ENCODE results near the gene EIF5B. TPM values are rescaled to one million over a fixed set of nuclear protein-coding genes. Genes with fewer than 3 reads are reported as not detected.
A peak's percentile ranks its signal among the peaks of the same experiment; 100 is the strongest.

Gene EIF5B
- total RNA-seq, 4 donors from 2014 or later = 33.0 to 71.3 (median 50.7) TPM

- H3K27me3 ChIP-seq = no peaks in the 10 kb centered on the region
- H3K4me1 ChIP-seq = no peaks in the 10 kb centered on the region
- peaks cover 0 to 33% of the 10 kb centered on the region in 2 donors for H3K36me3 ChIP-seq
- no peak for ATAC-seq
- H3K9me3 ChIP-seq = no peaks in the 10 kb centered on the region
- in situ Hi-C loops (cut with MboI; ENCODE audit: low sequenced_read_pairs in 4 of 4) = no loop called here
- no peak for DNase-seq
- H3K27ac ChIP-seq = no peak overlapping the region
- TF ChIP-seq POLR2A (IDR thresholded peaks at IDR 0.05) (no peak), CTCF (IDR thresholded peaks at IDR 0.05 in 4 of 5, conservative IDR thresholded peaks at IDR 0.05 in 1 of 5) (no peak)
- intact Hi-C loops (cut with DNase I; ENCODE audit: low total_unique reads) = no loop called here
- H3K4me3 ChIP-seq = no peak overlapping the region
These were observed 96.2 kb downstream of the EIF5B start for GRCh38 chr2:99433340-99433739.

GRCh38 chr2:99436874-99437273 lies 99.7 kb downstream of the EIF5B start:
- Histone ChIP-seq H3K4me1 (no peaks in the 10 kb centered on the region), H3K27ac (no peak overlapping the region), H3K9me3 (no peaks in the 10 kb centered on the region), H3K27me3 (no peaks in the 10 kb centered on the region), H3K4me3 (no peak overlapping the region), H3K36me3 (peaks cover 0 to 33% of the 10 kb centered on the region in 2 donors)
- TF ChIP-seq CTCF (IDR thresholded peaks at IDR 0.05 in 4 of 5, conservative IDR thresholded peaks at IDR 0.05 in 1 of 5) = no peak
- no peak for TF ChIP-seq POLR2A (IDR thresholded peaks at IDR 0.05)
- intact Hi-C loops (cut with DNase I; ENCODE audit: low total_unique reads) (no loop called here), in situ Hi-C loops (cut with MboI; ENCODE audit: low sequenced_read_pairs in 4 of 4) (no loop called here)
- ATAC-seq (no peak), DNase-seq (no peak)

GRCh38 chr2:99439971-99440505 lies 102.8 kb downstream of the EIF5B start:
- intact Hi-C loops (cut with DNase I; ENCODE audit: low total_unique reads) = no loop called here
- DNase-seq = no peak
- Histone ChIP-seq H3K4me1 (no peaks in the 10 kb centered on the region), H3K27ac (no peak overlapping the region), H3K27me3 (no peaks in the 10 kb centered on the region), H3K36me3 (peaks cover 0 to 40% of the 10 kb centered on the region in 2 donors), H3K4me3 (no peak overlapping the region), H3K9me3 (no peaks in the 10 kb centered on the region)
- in situ Hi-C loops (cut with MboI; ENCODE audit: low sequenced_read_pairs in 4 of 4) = no loop called here
- TF ChIP-seq POLR2A (IDR thresholded peaks at IDR 0.05) (no peak), CTCF (IDR thresholded peaks at IDR 0.05 in 4 of 5, conservative IDR thresholded peaks at IDR 0.05 in 1 of 5) (no peak)
- no peak for ATAC-seq

- H3K27me3 ChIP-seq = no peaks in the 10 kb centered on the region
- TF ChIP-seq CTCF (IDR thresholded peaks at IDR 0.05 in 4 of 5, conservative IDR thresholded peaks at IDR 0.05 in 1 of 5) = peak in 2 of 5 experiments; percentile 9 to 18
- no peak for TF ChIP-seq POLR2A (IDR thresholded peaks at IDR 0.05)
- in situ Hi-C loops (cut with MboI; ENCODE audit: low sequenced_read_pairs in 4 of 4) (no loop called here), intact Hi-C loops (cut with DNase I; ENCODE audit: low total_unique reads) (no loop called here)
- H3K4me1 ChIP-seq = peaks cover 0 to 7% of the 10 kb centered on the region in 2 donors
- ATAC-seq (no peak), DNase-seq (no peak)
- H3K36me3 ChIP-seq = peaks cover 0 to 45% of the 10 kb centered on the region in 2 donors
- H3K27ac ChIP-seq = no peak overlapping the region
- H3K4me3 ChIP-seq = no peak overlapping the region
- no peaks in the 10 kb centered on the region for H3K9me3 ChIP-seq
These were observed 105.6 kb downstream of the EIF5B start for GRCh38 chr2:99442837-99443236.

GRCh38 chr2:99444222-99444621 lies 107.0 kb downstream of the EIF5B start:
- H3K4me1 ChIP-seq = peaks cover 4 to 17% of the 10 kb centered on the region in 2 donors
- intact Hi-C loops (cut with DNase I; ENCODE audit: low total_unique reads) = loop anchor here (1.0 kb wide), 1 partner anchor 49 kb away; no protein-coding TSS in a partner anchor
- H3K4me3 ChIP-seq = no peak overlapping the region
- in situ Hi-C loops (cut with MboI; ENCODE audit: low sequenced_read_pairs in 4 of 4) = no loop called here
- H3K36me3 ChIP-seq = peaks cover 0 to 45% of the 10 kb centered on the region in 2 donors
- no peaks in the 10 kb centered on the region for H3K27me3 ChIP-seq
- H3K27ac ChIP-seq = no peak overlapping the region
- TF ChIP-seq CTCF (IDR thresholded peaks at IDR 0.05 in 4 of 5, conservative IDR thresholded peaks at IDR 0.05 in 1 of 5) = no peak
- TF ChIP-seq POLR2A (IDR thresholded peaks at IDR 0.05) = no peak
- no peak for DNase-seq
- no peak for ATAC-seq
- no peaks in the 10 kb centered on the region for H3K9me3 ChIP-seq

All from gastrocnemius medialis (tissue), 4 donors.